ENCODE results near the gene MPI. TPM values are rescaled to one million over a fixed set of nuclear protein-coding genes. Genes with fewer than 3 reads are reported as not detected.
"Not testable (repeated sequence)": the region's sequence is repeated elsewhere in the genome, so short reads cannot be mapped to it uniquely, and the experiment has no call there.

Gene MPI
- total RNA-seq, 4 donors from 2014 or later, result 17.1 to 59.2 (median 41.4) TPM

GRCh38 chr15:74907163-74907870 lies 17.5 kb downstream of the MPI start:
- WGBS, result 34% methylated on average over 8 of the region's 8 CpGs
- DNase-seq (ENCODE audit: low spot score in 2 of 2), result no peak
- Histone ChIP-seq H3K27me3 (no peaks in the 10 kb centered on the region), H3K9me3 (no peaks in the 10 kb centered on the region), H3K27ac (peak overlapping the region; percentile 96), H3K4me1 (peaks cover 19% of the 10 kb centered on the region), H3K4me3 (peak overlapping the region; percentile 99), H3K36me3 (peaks cover 31% of the 10 kb centered on the region)
- TF ChIP-seq EP300 (IDR thresholded peaks at IDR 0.05), result no peak
- no peak for TF ChIP-seq POLR2AphosphoS5 (IDR thresholded peaks at IDR 0.05)

- H3K27me3 ChIP-seq, result no peaks in the 10 kb centered on the region
- no peak overlapping the region for H3K4me3 ChIP-seq
- H3K9me3 ChIP-seq, result no peaks in the 10 kb centered on the region
- H3K36me3 ChIP-seq, result peaks cover 30% of the 10 kb centered on the region
- H3K4me1 ChIP-seq, result peaks cover 19% of the 10 kb centered on the region
- no peak overlapping the region for H3K27ac ChIP-seq
- no peak for TF ChIP-seq EP300 (IDR thresholded peaks at IDR 0.05)
- no peak for TF ChIP-seq POLR2AphosphoS5 (IDR thresholded peaks at IDR 0.05)
- TF ChIP-seq POLR2A (IDR thresholded peaks at IDR 0.05), result no peak
- WGBS, result 96% methylated on average over 4 of the region's 4 CpGs
- DNase-seq (ENCODE audit: low spot score in 2 of 2), result no peak
Measured at GRCh38 chr15:74908635-74909034, 18.8 kb downstream of the MPI start.

- no peak overlapping the region for H3K4me3 ChIP-seq
- H3K27me3 ChIP-seq, result no peaks in the 10 kb centered on the region
- H3K9me3 ChIP-seq, result no peaks in the 10 kb centered on the region
- WGBS, result 87% methylated on average over 9 of the region's 9 CpGs
- no peaks in the 10 kb centered on the region for H3K4me1 ChIP-seq
- H3K27ac ChIP-seq, result no peak overlapping the region
- TF ChIP-seq CTCF (IDR thresholded peaks at IDR 0.05) (no peak), POLR2A (IDR thresholded peaks at IDR 0.05) (no peak), POLR2AphosphoS5 (IDR thresholded peaks at IDR 0.05) (no peak), EP300 (IDR thresholded peaks at IDR 0.05) (no peak)
- no peak for DNase-seq (ENCODE audit: low spot score in 2 of 2)
- peaks cover 57% of the 10 kb centered on the region for H3K36me3 ChIP-seq
Measured at GRCh38 chr15:74913041-74913440, 23.2 kb downstream of the MPI start.

- H3K36me3 ChIP-seq, result peaks cover 64% of the 10 kb centered on the region
- H3K27ac ChIP-seq, result not testable (repeated sequence)
Measured at GRCh38 chr15:74913799-74914198, 24.0 kb downstream of the MPI start.

GRCh38 chr15:74917676-74918075 lies 27.8 kb downstream of the MPI start:
- H3K36me3 ChIP-seq, result peaks cover 90% of the 10 kb centered on the region
- no peak overlapping the region for H3K4me3 ChIP-seq
- TF ChIP-seq CTCF (IDR thresholded peaks at IDR 0.05) (no peak), POLR2A (IDR thresholded peaks at IDR 0.05) (no peak), POLR2AphosphoS5 (IDR thresholded peaks at IDR 0.05) (no peak), EP300 (IDR thresholded peaks at IDR 0.05) (no peak)
- 91% methylated on average over 6 of the region's 6 CpGs for WGBS
- H3K9me3 ChIP-seq, result no peaks in the 10 kb centered on the region
- no peaks in the 10 kb centered on the region for H3K27me3 ChIP-seq
- no peak for DNase-seq (ENCODE audit: low spot score in 2 of 2)
- no peaks in the 10 kb centered on the region for H3K4me1 ChIP-seq
- no peak overlapping the region for H3K27ac ChIP-seq

More at GRCh38 chr15:74913799-74914198, 24.0 kb downstream of the MPI start:
- H3K4me1 ChIP-seq; DNase-seq (ENCODE audit: low spot score in 2 of 2); H3K9me3 ChIP-seq; H3K27me3 ChIP-seq; H3K4me3 ChIP-seq: not testable (repeated sequence)
- WGBS, result 97% methylated on average over 8 of the region's 8 CpGs

GRCh38 chr15:74920456-74920855 lies 30.6 kb downstream of the MPI start:
- Histone ChIP-seq H3K27ac (no peak overlapping the region), H3K4me1 (no peaks in the 10 kb centered on the region), H3K4me3 (no peak overlapping the region), H3K27me3 (no peaks in the 10 kb centered on the region), H3K9me3 (no peaks in the 10 kb centered on the region), H3K36me3 (peaks cover 94% of the 10 kb centered on the region)
- WGBS, result 84% methylated on average over 8 of the region's 8 CpGs
- TF ChIP-seq EP300 (IDR thresholded peaks at IDR 0.05) (no peak), POLR2AphosphoS5 (IDR thresholded peaks at IDR 0.05) (no peak), POLR2A (IDR thresholded peaks at IDR 0.05) (no peak), CTCF (IDR thresholded peaks at IDR 0.05) (no peak)
- DNase-seq (ENCODE audit: low spot score in 2 of 2), result no peak

All from suprapubic skin (tissue), 4 donors.